ENCODE data around the gene PRDX1.

- TF ChIP-seq CTCF (conservative IDR thresholded peaks at IDR 0.05; ENCODE audit: low read depth, low read length) (no peak), EZH2 (IDR thresholded peaks at IDR 0.05; ENCODE audit: low read length, unreplicated experiment) (no peak), EZH2phosphoT487 (IDR thresholded peaks at IDR 0.05; ENCODE audit: borderline replicate concordance, low read length) (no peak)
These were observed 15.2 kb upstream of the PRDX1 start for GRCh38 chr1:45536886-45537285.
